ENCODE measurements around the gene PDE4D.

PDE4D gene

GRCh38 chr5:59260200-59260599 lies 633.3 kb downstream of the PDE4D start:
- TF ChIP-seq EZH2 (optimal IDR thresholded peaks at IDR 0.05; ENCODE audit: low read depth, low read length) (no peak), EZH2phosphoT487 (IDR thresholded peaks at IDR 0.05; ENCODE audit: low read length) (no peak), CTCF (IDR thresholded peaks at IDR 0.05; ENCODE audit: low read length) (no peak)
- H3K27ac ChIP-seq (ENCODE audit: low read length), result no peak overlapping the region

GRCh38 chr5:59259237-59259636 lies 634.3 kb downstream of the PDE4D start:
- H3K4me2 ChIP-seq (ENCODE audit: low read depth, low read length), result no peak overlapping the region
- no peaks in the 10 kb centered on the region for H3F3A ChIP-seq (ENCODE audit: insufficient read depth, low read length)
- no peak overlapping the region for H2AFZ ChIP-seq (ENCODE audit: low read length)
- H3K4me1 ChIP-seq (ENCODE audit: low read length), result no peaks in the 10 kb centered on the region
- H3K79me2 ChIP-seq (ENCODE audit: low read length), result no peaks in the 10 kb centered on the region
- TF ChIP-seq CTCF (IDR thresholded peaks at IDR 0.05; ENCODE audit: low read length) (no peak), EZH2phosphoT487 (IDR thresholded peaks at IDR 0.05; ENCODE audit: low read length) (no peak), EZH2 (optimal IDR thresholded peaks at IDR 0.05; ENCODE audit: low read depth, low read length) (no peak)
- H3K9ac ChIP-seq (ENCODE audit: low read length), result no peak overlapping the region
- H3K27ac ChIP-seq (ENCODE audit: low read length), result no peak overlapping the region
- H3K9me2 ChIP-seq (replicated peaks; ENCODE audit: insufficient read depth, low read length), result no peaks in the 10 kb centered on the region
- H4K20me1 ChIP-seq (ENCODE audit: insufficient read depth, low read length), result no peaks in the 10 kb centered on the region
- DNase-seq, result no peak
- no peaks in the 10 kb centered on the region for H3K27me3 ChIP-seq (replicated peaks; ENCODE audit: insufficient read depth, low read length)
- H3K4me3 ChIP-seq (ENCODE audit: low read length), result no peak overlapping the region
- no peaks in the 10 kb centered on the region for H3K9me3 ChIP-seq (replicated peaks; ENCODE audit: insufficient read depth, low read length)
- no peaks in the 10 kb centered on the region for H3K36me3 ChIP-seq (replicated peaks; ENCODE audit: insufficient read depth, low read length)

More at GRCh38 chr5:59260200-59260599, 633.3 kb downstream of the PDE4D start:
- Histone ChIP-seq H3K4me3 (ENCODE audit: low read length) (no peak overlapping the region), H3K9me3 (replicated peaks; ENCODE audit: insufficient read depth, low read length) (no peaks in the 10 kb centered on the region), H2AFZ (ENCODE audit: low read length) (no peak overlapping the region), H3K27me3 (replicated peaks; ENCODE audit: insufficient read depth, low read length) (no peaks in the 10 kb centered on the region), H3K4me2 (ENCODE audit: low read depth, low read length) (no peak overlapping the region), H3K36me3 (replicated peaks; ENCODE audit: insufficient read depth, low read length) (no peaks in the 10 kb centered on the region), H3K4me1 (ENCODE audit: low read length) (no peaks in the 10 kb centered on the region), H3K9ac (ENCODE audit: low read length) (no peak overlapping the region), H3K9me2 (replicated peaks; ENCODE audit: insufficient read depth, low read length) (no peaks in the 10 kb centered on the region), H4K20me1 (ENCODE audit: insufficient read depth, low read length) (no peaks in the 10 kb centered on the region), H3F3A (ENCODE audit: insufficient read depth, low read length) (no peaks in the 10 kb centered on the region), H3K79me2 (ENCODE audit: low read length) (no peaks in the 10 kb centered on the region)
- no peak for DNase-seq

GRCh38 chr5:59257488-59258400 lies 635.8 kb downstream of the PDE4D start:
- Histone ChIP-seq H3K36me3 (replicated peaks; ENCODE audit: insufficient read depth, low read length) (no peaks in the 10 kb centered on the region), H4K20me1 (ENCODE audit: insufficient read depth, low read length) (no peaks in the 10 kb centered on the region), H2AFZ (ENCODE audit: low read length) (no peak overlapping the region), H3K27ac (ENCODE audit: low read length) (no peak overlapping the region), H3K79me2 (ENCODE audit: low read length) (no peaks in the 10 kb centered on the region), H3F3A (ENCODE audit: insufficient read depth, low read length) (no peaks in the 10 kb centered on the region), H3K27me3 (replicated peaks; ENCODE audit: insufficient read depth, low read length) (no peaks in the 10 kb centered on the region), H3K9me2 (replicated peaks; ENCODE audit: insufficient read depth, low read length) (no peaks in the 10 kb centered on the region), H3K4me1 (ENCODE audit: low read length) (no peaks in the 10 kb centered on the region), H3K4me2 (ENCODE audit: low read depth, low read length) (no peak overlapping the region), H3K4me3 (ENCODE audit: low read length) (no peak overlapping the region), H3K9ac (ENCODE audit: low read length) (no peak overlapping the region), H3K9me3 (replicated peaks; ENCODE audit: insufficient read depth, low read length) (no peaks in the 10 kb centered on the region)
- no peak for DNase-seq
- TF ChIP-seq EZH2 (optimal IDR thresholded peaks at IDR 0.05; ENCODE audit: low read depth, low read length), result no peak

- Histone ChIP-seq H3K4me2 (ENCODE audit: low read depth, low read length) (no peak overlapping the region), H3K36me3 (replicated peaks; ENCODE audit: insufficient read depth, low read length) (no peaks in the 10 kb centered on the region), H3K27ac (ENCODE audit: low read length) (no peak overlapping the region), H4K20me1 (ENCODE audit: insufficient read depth, low read length) (no peaks in the 10 kb centered on the region), H3K9me3 (replicated peaks; ENCODE audit: insufficient read depth, low read length) (no peaks in the 10 kb centered on the region), H3K79me2 (ENCODE audit: low read length) (no peaks in the 10 kb centered on the region), H2AFZ (ENCODE audit: low read length) (no peak overlapping the region), H3K4me3 (ENCODE audit: low read length) (no peak overlapping the region), H3K27me3 (replicated peaks; ENCODE audit: insufficient read depth, low read length) (no peaks in the 10 kb centered on the region), H3K4me1 (ENCODE audit: low read length) (no peaks in the 10 kb centered on the region), H3K9me2 (replicated peaks; ENCODE audit: insufficient read depth, low read length) (no peaks in the 10 kb centered on the region), H3K9ac (ENCODE audit: low read length) (no peak overlapping the region), H3F3A (ENCODE audit: insufficient read depth, low read length) (no peaks in the 10 kb centered on the region)
- no peak for DNase-seq
- TF ChIP-seq CTCF (IDR thresholded peaks at IDR 0.05; ENCODE audit: low read length), result no peak
- no peak for TF ChIP-seq EZH2phosphoT487 (IDR thresholded peaks at IDR 0.05; ENCODE audit: low read length)
- TF ChIP-seq EZH2 (optimal IDR thresholded peaks at IDR 0.05; ENCODE audit: low read depth, low read length), result no peak
These were observed 637.2 kb downstream of the PDE4D start for GRCh38 chr5:59256331-59256730.

Data from MM.1S (cell line).